ENCODE results near the gene SLC20A1. TPM values are rescaled to one million over a fixed set of nuclear protein-coding genes. Genes with fewer than 3 reads are reported as not detected.
A peak's percentile ranks its signal among the peaks of the same experiment; 100 is the strongest.

Gene SLC20A1
- total RNA-seq, 1 donor = 96.3 TPM

- no peak overlapping the region for H3K4me3 ChIP-seq (ENCODE audit: low read depth, low read length)
- peak; percentile 97 for DNase-seq (ENCODE audit: low read depth)
- no peak for TF ChIP-seq CTCF (IDR thresholded peaks at IDR 0.05; ENCODE audit: insufficient read depth, low read depth, low read length)
Observed at GRCh38 chr2:112627060-112628040, 18.4 kb upstream of the SLC20A1 start.

GRCh38 chr2:112629224-112629623 is 16.5 kb upstream of the SLC20A1 start:
- no peak overlapping the region for H3K4me3 ChIP-seq (ENCODE audit: low read depth, low read length)
- TF ChIP-seq CTCF (IDR thresholded peaks at IDR 0.05; ENCODE audit: insufficient read depth, low read depth, low read length) = no peak
- no peak for DNase-seq (ENCODE audit: low read depth)

- no peak overlapping the region for H3K4me3 ChIP-seq (ENCODE audit: low read depth, low read length)
- DNase-seq (ENCODE audit: low read depth) = no peak
- no peak for TF ChIP-seq CTCF (IDR thresholded peaks at IDR 0.05; ENCODE audit: insufficient read depth, low read depth, low read length)
Observed at GRCh38 chr2:112629823-112630222, 15.9 kb upstream of the SLC20A1 start.

GRCh38 chr2:112630268-112630667 is 15.5 kb upstream of the SLC20A1 start:
- TF ChIP-seq CTCF (IDR thresholded peaks at IDR 0.05; ENCODE audit: insufficient read depth, low read depth, low read length) = no peak
- no peak for DNase-seq (ENCODE audit: low read depth)
- H3K4me3 ChIP-seq (ENCODE audit: low read depth, low read length) = no peak overlapping the region

- no peak for DNase-seq (ENCODE audit: low read depth)
- no peak for TF ChIP-seq CTCF (IDR thresholded peaks at IDR 0.05; ENCODE audit: insufficient read depth, low read depth, low read length)
- H3K4me3 ChIP-seq (ENCODE audit: low read depth, low read length) = no peak overlapping the region
Observed at GRCh38 chr2:112633708-112634107, 12.0 kb upstream of the SLC20A1 start.

GRCh38 chr2:112634153-112634873 is 11.4 kb upstream of the SLC20A1 start:
- H3K4me3 ChIP-seq (ENCODE audit: low read depth, low read length) = no peak overlapping the region
- TF ChIP-seq CTCF (IDR thresholded peaks at IDR 0.05; ENCODE audit: insufficient read depth, low read depth, low read length) = no peak
- DNase-seq (ENCODE audit: low read depth) = no peak
